ENCODE results near the gene CALY.

Gene CALY

GRCh38 chr10:133339708-133340380 is 3.1 kb upstream of the CALY start:
- H3K27me3 ChIP-seq (ENCODE audit: insufficient read depth, poor library complexity, severe bottlenecking): peaks cover 23% of the 10 kb centered on the region
- H3K27ac ChIP-seq (replicated peaks): no peak overlapping the region
- DNase-seq (ENCODE audit: low read depth in 1 of 2, low spot score in 1 of 2): no peak
- H3K4me3 ChIP-seq (replicated peaks; ENCODE audit: insufficient read depth, low read length): no peak overlapping the region
- TF ChIP-seq CTCF (IDR thresholded peaks at IDR 0.05; ENCODE audit: insufficient read depth, low read length) (no peak), SPI1 (IDR thresholded peaks at IDR 0.05; ENCODE audit: borderline replicate concordance, low read depth) (no peak), REST (IDR thresholded peaks at IDR 0.05; ENCODE audit: insufficient replicate concordance, low read depth) (no peak), POLR2AphosphoS5 (IDR thresholded peaks at IDR 0.05; ENCODE audit: low read depth) (no peak), GABPA (IDR thresholded peaks at IDR 0.05; ENCODE audit: low read depth) (no peak)

GRCh38 chr10:133338080-133339071 is 1.7 kb upstream of the CALY start:
- peaks cover 26% of the 10 kb centered on the region for H3K27me3 ChIP-seq (ENCODE audit: insufficient read depth, poor library complexity, severe bottlenecking)
- H3K4me3 ChIP-seq (replicated peaks; ENCODE audit: insufficient read depth, low read length): no peak overlapping the region
- no peak overlapping the region for H3K27ac ChIP-seq (replicated peaks)
- no peak for DNase-seq (ENCODE audit: low read depth in 1 of 2, low spot score in 1 of 2)
- TF ChIP-seq POLR2AphosphoS5 (IDR thresholded peaks at IDR 0.05; ENCODE audit: low read depth) (no peak), GABPA (IDR thresholded peaks at IDR 0.05; ENCODE audit: low read depth) (no peak), CTCF (IDR thresholded peaks at IDR 0.05; ENCODE audit: insufficient read depth, low read length) (no peak), SPI1 (IDR thresholded peaks at IDR 0.05; ENCODE audit: borderline replicate concordance, low read depth) (no peak), REST (IDR thresholded peaks at IDR 0.05; ENCODE audit: insufficient replicate concordance, low read depth) (no peak)

- no peak for DNase-seq (ENCODE audit: low read depth in 1 of 2, low spot score in 1 of 2)
- H3K4me3 ChIP-seq (replicated peaks; ENCODE audit: insufficient read depth, low read length): no peak overlapping the region
- no peak overlapping the region for H3K27ac ChIP-seq (replicated peaks)
- TF ChIP-seq REST (IDR thresholded peaks at IDR 0.05; ENCODE audit: insufficient replicate concordance, low read depth): no peak
- no peak for TF ChIP-seq SPI1 (IDR thresholded peaks at IDR 0.05; ENCODE audit: borderline replicate concordance, low read depth)
- H3K27me3 ChIP-seq (ENCODE audit: insufficient read depth, poor library complexity, severe bottlenecking): peaks cover 29% of the 10 kb centered on the region
Measured at GRCh38 chr10:133337370-133337725, 652 bp upstream of the CALY start.
